22Rv1 (cell line): ENCODE measurements around the gene KLF3.

Experiments used
- H3K27ac ChIP-seq: fragments of 450-650 bp; 2 replicates; pipeline ENCODE4 v1.5.1; 2017
- CTCF ChIP-seq: fragments of 450-650 bp; IDR thresholded peaks from 2 replicates; pipeline ENCODE4 v1.5.1; 2017; ENCODE audit warnings: mild to moderate bottlenecking
- ZFX ChIP-seq: fragments of 450-650 bp; IDR thresholded peaks from 2 replicates; pipeline ENCODE4 v1.6.1; 2017; ENCODE audit warnings: antibody characterized with exemption, borderline replicate concordance

KLF3 gene

GRCh38 chr4:38699112-38699511, 35.1 kb downstream of the KLF3 start:
- no peak overlapping the region for H3K27ac ChIP-seq
- TF ChIP-seq CTCF (no peak), ZFX (no peak)

- no peak overlapping the region for H3K27ac ChIP-seq
- TF ChIP-seq ZFX, result no peak
- TF ChIP-seq CTCF, result no peak
Measured at GRCh38 chr4:38703635-38704034, 39.6 kb downstream of the KLF3 start.

- TF ChIP-seq ZFX, result no peak
- no peak for TF ChIP-seq CTCF
- H3K27ac ChIP-seq, result no peak overlapping the region
Measured at GRCh38 chr4:38704622-38705154, 40.7 kb downstream of the KLF3 start.

GRCh38 chr4:38706301-38706700, 42.3 kb downstream of the KLF3 start:
- TF ChIP-seq ZFX (no peak), CTCF (no peak)
- no peak overlapping the region for H3K27ac ChIP-seq

DNA sequence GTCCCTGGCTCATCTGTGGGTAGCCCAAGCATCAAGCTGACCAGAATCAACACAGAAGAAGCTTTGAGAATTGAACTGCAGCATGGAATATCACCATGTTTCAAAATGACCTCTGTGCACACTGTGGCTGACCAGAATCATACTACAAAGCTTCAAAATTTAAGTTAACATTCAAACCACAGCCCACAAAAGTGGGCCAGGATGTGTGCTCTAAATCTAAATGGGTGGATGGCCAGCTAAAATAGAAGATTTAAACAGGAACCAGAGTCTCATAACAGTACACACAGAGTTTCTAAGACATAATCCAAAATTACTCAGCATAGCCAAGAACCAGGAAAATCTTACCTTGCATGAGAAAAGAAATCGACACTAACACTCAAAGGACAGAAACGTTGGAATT, 46.1 kb downstream of the KLF3 start:
- no peak for TF ChIP-seq CTCF
- TF ChIP-seq ZFX, result no peak
- H3K27ac ChIP-seq, result no peak overlapping the region

DNA sequence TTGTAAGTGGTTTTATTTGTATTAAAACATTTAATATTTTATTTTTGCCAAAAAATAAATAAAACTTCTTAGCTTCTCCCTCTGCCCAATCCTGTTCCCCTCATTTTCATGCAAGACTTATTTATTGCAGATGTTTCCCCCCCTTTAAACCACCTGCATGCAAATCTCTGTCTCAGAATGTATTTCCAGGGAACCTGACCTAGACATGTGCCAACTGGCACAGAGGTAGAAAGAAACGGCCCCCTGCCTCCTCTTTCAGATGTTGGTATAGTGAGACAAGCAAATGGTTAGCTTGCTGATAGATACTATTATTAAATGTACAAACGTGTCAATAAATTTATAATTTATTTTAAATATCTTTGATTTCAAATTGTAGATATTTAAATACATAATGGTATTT, 47.1 kb downstream of the KLF3 start:
- no peak overlapping the region for H3K27ac ChIP-seq
- TF ChIP-seq ZFX, result no peak
- no peak for TF ChIP-seq CTCF

DNA sequence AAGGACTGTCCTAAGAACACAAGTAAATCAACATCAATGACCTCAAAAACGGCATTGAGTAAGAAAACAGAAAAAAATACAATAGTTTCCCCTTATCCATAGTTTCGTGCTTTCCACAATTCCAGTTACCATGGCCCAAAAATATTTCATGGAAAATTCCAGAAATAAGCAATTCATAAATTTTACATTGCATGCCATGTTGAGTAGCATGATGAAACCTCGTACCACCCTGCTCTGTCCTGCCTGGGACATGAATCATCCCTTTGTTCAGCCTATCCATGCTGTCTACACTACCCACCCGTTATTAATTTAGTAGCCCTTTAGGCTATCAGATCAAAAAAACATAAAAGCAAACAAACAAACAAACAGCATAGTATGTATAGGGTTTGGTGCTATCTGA, 51.1 kb downstream of the KLF3 start:
- no peak overlapping the region for H3K27ac ChIP-seq
- no peak for TF ChIP-seq ZFX

GRCh38 chr4:38716256-38716655, 52.3 kb downstream of the KLF3 start:
- H3K27ac ChIP-seq, result no peak overlapping the region
- TF ChIP-seq ZFX, result no peak
- no peak for TF ChIP-seq CTCF
